OCI-LY7 (cell line): ENCODE measurements around the gene THAP11. TPM values are rescaled to one million over a fixed set of nuclear protein-coding genes. Genes with fewer than 3 reads are reported as not detected.
A peak's percentile ranks its signal among the peaks of the same experiment; 100 is the strongest.

Experiments used
- BruUV-seq: library from RNA; stranded (reverse); fragments of 400-500 nt; replicated peaks from 2 replicates; lab custom pipeline; 2021; lab: Mats Ljungman, UMichigan
- CTCF ChIA-PET: fragments of 300-600 bp; sonication (Branson Sonifier 250); formaldehyde crosslinking; loops from one replicate; lab custom pipeline; 2022; ENCODE audit warnings: antibody characterized with exemption; ENCODE audit not compliant: unreplicated experiment; lab: Charles Lee
- POLR2A ChIA-PET: fragments of 300-600 bp; sonication (Branson Sonifier 250); formaldehyde crosslinking; loops from one replicate; lab custom pipeline; 2022; ENCODE audit warnings: antibody characterized with exemption; lab: Charles Lee
- DNase-seq: peaks from one replicate; pipeline ENCODE4 v3.0.0-alpha.2; 2015; ENCODE audit warnings: low spot score
- H2AFZ ChIP-seq: fragments of 200-600 bp; sonication (generic), shearing (Covaris generic); 2 replicates; pipeline ENCODE4 v1.6.1; 2014; ENCODE audit warnings: mild to moderate bottlenecking, antibody characterized with exemption, low read length, moderate library complexity
- H3K27ac ChIP-seq: fragments of 200-600 bp; sonication (generic); 2 replicates; pipeline ENCODE4 v1.5.1; 2014; ENCODE audit warnings: mixed run types, low read depth, mild to moderate bottlenecking, moderate library complexity, low read length, inconsistent platforms; ENCODE audit not compliant: poor library complexity, severe bottlenecking
- H3K36me3 ChIP-seq: fragments of 200-600 bp; sonication (generic); 2 replicates; pipeline ENCODE4 v1.6.1; 2014; ENCODE audit warnings: mild to moderate bottlenecking, antibody characterized with exemption, low read length, moderate library complexity, mixed read lengths; ENCODE audit not compliant: insufficient read depth
- H3K4me1 ChIP-seq: fragments of 200-600 bp; sonication (generic); 2 replicates; pipeline ENCODE4 v1.5.1; 2014; ENCODE audit warnings: mild to moderate bottlenecking, low read length; ENCODE audit not compliant: insufficient read depth, poor library complexity, severe bottlenecking
- H3K4me2 ChIP-seq: fragments of 200-600 bp; sonication (generic); 2 replicates; pipeline ENCODE4 v1.6.1; 2014; ENCODE audit warnings: mild to moderate bottlenecking, low read length
- H3K4me3 ChIP-seq: fragments of 200-600 bp; sonication (generic); 2 replicates; pipeline ENCODE4 v1.5.1; 2014; ENCODE audit warnings: mild to moderate bottlenecking, low read depth, low read length; ENCODE audit not compliant: poor library complexity, severe bottlenecking
- H3K79me2 ChIP-seq: fragments of 200-600 bp; sonication (generic); 2 replicates; pipeline ENCODE4 v1.6.1; 2016; ENCODE audit warnings: low read depth, mild to moderate bottlenecking, low read length, moderate library complexity, mixed read lengths; ENCODE audit not compliant: insufficient read depth
- H3K9me2 ChIP-seq: fragments of 200-600 bp; sonication (generic); 2 replicates; pipeline ENCODE4 v1.6.1; 2016; ENCODE audit warnings: mild to moderate bottlenecking, low read length, mixed read lengths; ENCODE audit not compliant: insufficient read depth
- H3K9me3 ChIP-seq: fragments of 200-600 bp; sonication (generic); 2 replicates; pipeline ENCODE4 v1.6.1; 2014; ENCODE audit warnings: mild to moderate bottlenecking, mixed run types, low read length, mixed read lengths
- H4K20me1 ChIP-seq: fragments of 200-600 bp; sonication (generic); 2 replicates; pipeline ENCODE4 v1.6.1; 2014; ENCODE audit warnings: mild to moderate bottlenecking, antibody characterized with exemption, low read length, moderate library complexity, mixed read lengths; ENCODE audit not compliant: insufficient read depth
- CTCF ChIP-seq: fragments of 200-600 bp; sonication (generic); conservative IDR thresholded peaks from 2 replicates; pipeline ENCODE4 v1.5.1; 2014; ENCODE audit warnings: mild to moderate bottlenecking, antibody characterized with exemption, low read length, moderate library complexity, mixed read lengths
- EZH2phosphoT487 ChIP-seq: fragments of 200-600 bp; sonication (generic); IDR thresholded peaks from 2 replicates; pipeline ENCODE4 v1.6.1; 2018; ENCODE audit warnings: low read depth, borderline replicate concordance, mild to moderate bottlenecking, mixed run types, antibody characterized with exemption, low read length, moderate library complexity, mixed read lengths
- intact Hi-C: fragments of 100-400 bp; cut with micrococcal nuclease; formaldehyde crosslinking; loops from one replicate; pipeline ENCODE4 v1.10.0; 2022; ENCODE audit not compliant: unreplicated experiment
- total RNA-seq, 2 experiments: library from RNA; depleted of rRNA in 1 of 2; stranded (reverse); fragments of >200 nt in 1 of 2; shearing (Covaris generic) in 1 of 2; gene quantifications; 2 replicates each; pipeline ENCODE4 v1.2.3, GENCODE V29; 2014 to 2022

The THAP11 gene
- total RNA-seq, 2 experiments from 2014 or later = 39.5 to 66.3 TPM

GRCh38 chr16:67846063-67846319, 3.9 kb downstream of the THAP11 start:
- POLR2A ChIA-PET = interaction anchor here (0.6 to 1.4 kb wide), 5 partner anchors 12 to 1580 kb away, joined by 3 to 7 read pairs (median 3); partner anchors contain the start of genes RANBP10 and TSNAXIP1
- peak overlapping the region; percentile 99 for H3K4me3 ChIP-seq
- intact Hi-C loops = loop anchor here (1.0 kb wide), 2 partner anchors 26 to 325 kb away; no protein-coding TSS in a partner anchor
- CTCF ChIA-PET = interaction anchor here (1.2 to 1.4 kb wide), 2 partner anchors 13 to 29 kb away, joined by 4 to 5 read pairs; no protein-coding TSS in a partner anchor
- H3K4me1 ChIP-seq = peaks cover 45% of the 10 kb centered on the region
- DNase-seq = no peak
- no peaks in the 10 kb centered on the region for H3K9me2 ChIP-seq
- BruUV-seq = TSS peak; percentile 89
- H3K27ac ChIP-seq = peak overlapping the region; percentile 80
- H4K20me1 ChIP-seq = peaks cover 16% of the 10 kb centered on the region; the same call in 1 of the 2 replicates
- H3K4me2 ChIP-seq = peak overlapping the region; percentile 98
- H3K79me2 ChIP-seq = peaks cover 75% of the 10 kb centered on the region
- no peak for TF ChIP-seq EZH2phosphoT487
- no peak for TF ChIP-seq CTCF
- no peaks in the 10 kb centered on the region for H3K9me3 ChIP-seq
- peaks cover 23% of the 10 kb centered on the region for H3K36me3 ChIP-seq
- H2AFZ ChIP-seq = peak overlapping the region; percentile 54; the same call in 1 of the 2 replicates

GRCh38 chr16:67846320-67847063, 4.4 kb downstream of the THAP11 start, which contains the start of gene NUTF2:
TSS of gene NUTF2 (plus strand) at chr16:67846933. CDS start at chr16:67865131, 18,198 bp downstream.
- H3K9me3 ChIP-seq = no peaks in the 10 kb centered on the region
- ChIA-PET POLR2A (interaction anchor here (0.6 to 1.4 kb wide), 5 partner anchors 12 to 1579 kb away, joined by 3 to 7 read pairs (median 3); partner anchors contain the start of genes RANBP10 and TSNAXIP1), CTCF (interaction anchor here (1.2 to 1.4 kb wide), 2 partner anchors 13 to 30 kb away, joined by 4 to 5 read pairs; no protein-coding TSS in a partner anchor)
- peak; percentile 98 for DNase-seq
- peak within 1 kb of the TSS; percentile 80 for H3K27ac ChIP-seq
- peak within 1 kb of the TSS; percentile 98 for H3K4me2 ChIP-seq
- H4K20me1 ChIP-seq = peaks cover 16% of the 10 kb centered on the region; the same call in 1 of the 2 replicates
- no peaks in the 10 kb centered on the region for H3K9me2 ChIP-seq
- intact Hi-C loops = loop anchor here (1.0 kb wide), 2 partner anchors 26 to 325 kb away; no protein-coding TSS in a partner anchor
- TF ChIP-seq EZH2phosphoT487 (no peak), CTCF (no peak)
- H2AFZ ChIP-seq = peak within 1 kb of the TSS; percentile 54; the same call in 1 of the 2 replicates
- peak within 1 kb of the TSS; percentile 99 for H3K4me3 ChIP-seq
- BruUV-seq = no TSS peak
- H3K36me3 ChIP-seq = peaks cover 24% of the 10 kb centered on the region
- peaks cover 40% of the 10 kb centered on the region for H3K4me1 ChIP-seq
- peaks cover 80% of the 10 kb centered on the region for H3K79me2 ChIP-seq
